Activated naive CD4-positive, alpha-beta T cell treated with anti-CD3 and anti-CD28 coated beads, Interleukin-2, amount 50 U/mL, for 24 hours (primary cell): ENCODE measurements around the gene PURA.
"Not testable (repeated sequence)": the region's sequence is repeated elsewhere in the genome, so short reads cannot be mapped to it uniquely, and the experiment has no call there.

ENCODE experiments used
- H3K27ac Mint-ChIP-seq: one replicate; pipeline ENCODE4 v1.8.0; 2021; ENCODE audit warnings: mild to moderate bottlenecking, mixed read lengths
- H3K27me3 Mint-ChIP-seq: one replicate; pipeline ENCODE4 v1.8.0; 2021; ENCODE audit warnings: mixed read lengths
- H3K36me3 Mint-ChIP-seq: one replicate; pipeline ENCODE4 v1.8.0; 2021; ENCODE audit warnings: mixed read lengths
- H3K4me1 Mint-ChIP-seq: one replicate; pipeline ENCODE4 v1.8.0; 2021; ENCODE audit warnings: mixed read lengths
- H3K4me3 Mint-ChIP-seq: one replicate; pipeline ENCODE4 v1.8.0; 2021; ENCODE audit warnings: mild to moderate bottlenecking, mixed read lengths
- H3K9me3 Mint-ChIP-seq: one replicate; pipeline ENCODE4 v1.8.0; 2021; ENCODE audit warnings: mixed read lengths

The PURA gene

DNA sequence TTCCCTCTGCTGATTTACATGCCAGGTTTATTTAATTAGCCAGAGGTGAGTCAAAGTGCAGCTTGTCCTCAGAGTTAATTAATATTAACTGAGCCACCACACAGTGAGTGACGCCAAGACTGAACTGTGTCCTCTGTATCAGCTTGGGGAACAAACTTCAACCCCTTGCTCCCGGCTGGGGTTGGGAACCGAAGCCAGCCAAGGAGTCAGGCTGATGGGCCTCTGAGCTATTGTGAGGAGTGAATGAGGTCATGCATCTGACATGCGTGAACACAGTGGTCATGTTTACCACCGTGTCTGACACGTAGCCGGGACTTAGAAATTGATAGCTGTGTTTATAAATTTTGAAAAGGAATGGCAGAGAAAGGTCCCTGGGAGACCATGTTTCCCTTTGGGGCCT, 28.9 kb downstream of the PURA start:
- H3K4me3 Mint-ChIP-seq = no peak overlapping the region
- peaks cover 21% of the 10 kb centered on the region for H3K4me1 Mint-ChIP-seq
- no peak overlapping the region for H3K27ac Mint-ChIP-seq
- peaks cover 16% of the 10 kb centered on the region for H3K27me3 Mint-ChIP-seq
- H3K9me3 Mint-ChIP-seq = no peaks in the 10 kb centered on the region
- H3K36me3 Mint-ChIP-seq = no peaks in the 10 kb centered on the region

DNA sequence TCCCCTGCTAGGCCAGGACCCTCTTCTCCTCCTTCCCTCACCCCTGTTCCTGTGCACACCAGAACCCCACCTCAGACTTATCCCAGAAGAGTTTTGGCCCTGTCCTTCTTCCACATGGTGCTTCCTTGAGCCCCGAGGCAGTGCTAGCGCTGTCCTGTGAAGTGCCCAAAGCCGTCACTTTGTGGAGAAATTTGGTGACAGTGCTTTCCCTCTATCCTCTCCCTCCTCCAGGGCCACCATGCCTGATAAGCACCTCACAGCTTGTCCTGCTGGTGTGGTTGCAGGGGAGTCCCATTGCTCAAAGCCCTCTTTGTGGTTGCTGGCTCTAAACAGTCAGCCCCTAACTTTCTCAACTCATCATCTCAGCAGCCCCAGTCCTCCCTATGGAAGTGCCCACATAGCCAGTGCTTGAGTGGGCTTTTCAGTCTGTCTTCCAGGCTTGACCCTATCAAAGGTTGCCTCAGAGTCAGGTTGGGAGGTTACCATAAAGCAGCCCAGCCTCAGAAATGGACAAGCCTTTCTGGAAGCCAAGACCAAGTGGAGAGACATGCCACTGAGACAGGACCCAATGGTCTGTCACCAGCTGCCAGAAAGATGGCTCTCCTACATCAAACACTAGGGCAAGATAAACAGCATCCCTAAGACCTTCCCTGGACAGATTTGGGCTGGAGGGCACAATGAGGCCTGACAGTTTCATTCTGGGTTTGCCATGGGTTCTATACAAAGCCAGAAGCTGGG, 29.8 kb downstream of the PURA start:
- H3K4me1 Mint-ChIP-seq = peaks cover 21% of the 10 kb centered on the region

GRCh38 chr5:140145256-140145655, 31.3 kb downstream of the PURA start:
- H3K4me1 Mint-ChIP-seq = peaks cover 21% of the 10 kb centered on the region
- peaks cover 16% of the 10 kb centered on the region for H3K27me3 Mint-ChIP-seq
- no peak overlapping the region for H3K27ac Mint-ChIP-seq
- H3K36me3 Mint-ChIP-seq = no peaks in the 10 kb centered on the region
- H3K9me3 Mint-ChIP-seq = no peaks in the 10 kb centered on the region
- peak overlapping the region; percentile 71 for H3K4me3 Mint-ChIP-seq

More for the DNA sequence above, 29.8 kb downstream of the PURA start:
- no peak overlapping the region for H3K27ac Mint-ChIP-seq
- H3K27me3 Mint-ChIP-seq = peaks cover 16% of the 10 kb centered on the region
- H3K36me3 Mint-ChIP-seq = no peaks in the 10 kb centered on the region
- no peak overlapping the region for H3K4me3 Mint-ChIP-seq
- H3K9me3 Mint-ChIP-seq = no peaks in the 10 kb centered on the region

GRCh38 chr5:140145818-140146522, 32.1 kb downstream of the PURA start:
- H3K36me3 Mint-ChIP-seq = no peaks in the 10 kb centered on the region
- no peak overlapping the region for H3K27ac Mint-ChIP-seq
- peaks cover 16% of the 10 kb centered on the region for H3K27me3 Mint-ChIP-seq
- H3K4me1 Mint-ChIP-seq = peaks cover 21% of the 10 kb centered on the region
- H3K9me3 Mint-ChIP-seq = no peaks in the 10 kb centered on the region
- peak overlapping the region; percentile 71 for H3K4me3 Mint-ChIP-seq

DNA sequence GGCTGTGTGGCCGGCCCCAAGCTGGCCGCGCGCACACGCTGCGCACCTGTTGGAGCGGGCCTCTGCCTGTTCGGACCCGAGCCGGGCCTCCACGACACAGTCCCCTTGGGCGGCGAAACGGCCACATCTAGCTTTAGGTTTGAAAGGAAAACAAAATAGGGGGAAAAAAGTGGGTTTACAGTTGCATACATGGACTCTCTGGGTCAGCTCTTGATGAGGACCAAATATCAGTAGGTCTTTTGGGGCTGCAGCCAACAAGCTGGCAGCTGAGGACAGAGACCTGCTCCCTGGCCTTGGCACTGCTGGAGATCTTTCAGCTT, 32.6 kb downstream of the PURA start:
- peak overlapping the region; percentile 23 for H3K4me3 Mint-ChIP-seq
- no peaks in the 10 kb centered on the region for H3K9me3 Mint-ChIP-seq
- H3K4me1 Mint-ChIP-seq = peaks cover 21% of the 10 kb centered on the region
- peaks cover 16% of the 10 kb centered on the region for H3K27me3 Mint-ChIP-seq
- H3K27ac Mint-ChIP-seq = no peak overlapping the region
- no peaks in the 10 kb centered on the region for H3K36me3 Mint-ChIP-seq

- Mint-ChIP-seq H3K27me3 (peaks cover 16% of the 10 kb centered on the region), H3K9me3 (no peaks in the 10 kb centered on the region), H3K4me3 (no peak overlapping the region), H3K4me1 (peaks cover 21% of the 10 kb centered on the region), H3K36me3 (no peaks in the 10 kb centered on the region), H3K27ac (no peak overlapping the region)
These were observed 33.6 kb downstream of the PURA start for GRCh38 chr5:140147460-140147859.

- Mint-ChIP-seq H3K9me3 (no peaks in the 10 kb centered on the region), H3K4me3 (no peak overlapping the region), H3K27ac (no peak overlapping the region), H3K27me3 (peaks cover 16% of the 10 kb centered on the region), H3K36me3 (no peaks in the 10 kb centered on the region), H3K4me1 (peaks cover 21% of the 10 kb centered on the region)
These were observed 34.6 kb downstream of the PURA start for GRCh38 chr5:140148508-140148907.

DNA sequence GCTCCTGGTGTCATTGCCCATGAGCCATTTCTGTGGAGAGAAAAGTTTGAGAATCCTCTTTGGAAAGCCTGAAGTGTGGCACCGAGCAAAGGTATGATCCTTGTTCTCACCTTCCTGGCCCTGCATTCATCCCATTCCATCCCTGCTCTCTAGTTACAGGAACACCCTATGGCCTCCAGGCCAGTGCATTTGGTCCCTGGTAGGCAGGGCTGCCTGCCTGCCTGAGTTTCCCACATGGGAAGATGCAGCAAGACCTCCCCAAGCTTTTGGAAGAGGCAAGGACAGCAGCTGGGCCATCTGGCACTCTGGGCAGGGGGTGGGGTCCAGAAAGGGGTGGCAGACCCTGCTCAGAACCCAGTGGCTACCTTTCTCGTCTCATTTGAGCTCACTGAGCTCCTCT, 36.3 kb downstream of the PURA start:
- Mint-ChIP-seq H3K4me1 (peaks cover 7% of the 10 kb centered on the region), H3K27me3 (peaks cover 11% of the 10 kb centered on the region), H3K27ac (no peak overlapping the region), H3K9me3 (no peaks in the 10 kb centered on the region), H3K4me3 (no peak overlapping the region), H3K36me3 (no peaks in the 10 kb centered on the region)

- Mint-ChIP-seq H3K36me3 (no peaks in the 10 kb centered on the region), H3K4me1 (peaks cover 3% of the 10 kb centered on the region), H3K9me3 (no peaks in the 10 kb centered on the region), H3K27me3 (peaks cover 6% of the 10 kb centered on the region), H3K27ac (no peak overlapping the region), H3K4me3 (no peak overlapping the region)
These were observed 37.5 kb downstream of the PURA start for GRCh38 chr5:140151144-140152021.

GRCh38 chr5:140152022-140152999, 38.4 kb downstream of the PURA start:
- H3K27me3 Mint-ChIP-seq = no peaks in the 10 kb centered on the region
- H3K27ac Mint-ChIP-seq = no peak overlapping the region
- H3K9me3 Mint-ChIP-seq = no peaks in the 10 kb centered on the region
- no peaks in the 10 kb centered on the region for H3K36me3 Mint-ChIP-seq
- no peak overlapping the region for H3K4me3 Mint-ChIP-seq
- H3K4me1 Mint-ChIP-seq = peaks cover 4% of the 10 kb centered on the region

DNA sequence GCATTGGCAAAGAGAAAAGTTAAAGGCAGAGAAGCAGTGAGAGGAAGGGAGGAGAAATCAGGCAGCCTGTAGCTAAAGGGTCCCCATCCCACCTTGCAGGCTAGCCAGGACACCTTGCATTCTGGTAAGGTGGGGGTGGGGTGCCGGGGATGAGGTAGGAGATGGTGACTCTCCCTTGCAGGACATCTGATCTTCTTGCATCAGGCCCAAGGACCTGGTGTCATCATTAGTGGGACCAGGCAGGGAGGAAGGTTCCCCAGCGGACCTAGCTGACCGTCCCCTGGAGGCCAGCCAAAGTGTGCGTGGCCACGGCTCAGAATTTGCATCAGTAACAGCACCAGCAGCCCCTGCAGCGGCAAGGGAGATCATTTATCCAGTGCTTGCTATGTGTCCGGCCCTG, 39.3 kb downstream of the PURA start:
- no peaks in the 10 kb centered on the region for H3K36me3 Mint-ChIP-seq
- H3K4me3 Mint-ChIP-seq = no peak overlapping the region
- H3K4me1 Mint-ChIP-seq = peaks cover 4% of the 10 kb centered on the region
- no peak overlapping the region for H3K27ac Mint-ChIP-seq
- no peaks in the 10 kb centered on the region for H3K27me3 Mint-ChIP-seq
- no peaks in the 10 kb centered on the region for H3K9me3 Mint-ChIP-seq

GRCh38 chr5:140153905-140154304, 40.0 kb downstream of the PURA start:
- Mint-ChIP-seq H3K27me3 (no peaks in the 10 kb centered on the region), H3K36me3 (no peaks in the 10 kb centered on the region), H3K4me1 (peaks cover 4% of the 10 kb centered on the region), H3K9me3 (no peaks in the 10 kb centered on the region), H3K27ac (no peak overlapping the region), H3K4me3 (no peak overlapping the region)

DNA sequence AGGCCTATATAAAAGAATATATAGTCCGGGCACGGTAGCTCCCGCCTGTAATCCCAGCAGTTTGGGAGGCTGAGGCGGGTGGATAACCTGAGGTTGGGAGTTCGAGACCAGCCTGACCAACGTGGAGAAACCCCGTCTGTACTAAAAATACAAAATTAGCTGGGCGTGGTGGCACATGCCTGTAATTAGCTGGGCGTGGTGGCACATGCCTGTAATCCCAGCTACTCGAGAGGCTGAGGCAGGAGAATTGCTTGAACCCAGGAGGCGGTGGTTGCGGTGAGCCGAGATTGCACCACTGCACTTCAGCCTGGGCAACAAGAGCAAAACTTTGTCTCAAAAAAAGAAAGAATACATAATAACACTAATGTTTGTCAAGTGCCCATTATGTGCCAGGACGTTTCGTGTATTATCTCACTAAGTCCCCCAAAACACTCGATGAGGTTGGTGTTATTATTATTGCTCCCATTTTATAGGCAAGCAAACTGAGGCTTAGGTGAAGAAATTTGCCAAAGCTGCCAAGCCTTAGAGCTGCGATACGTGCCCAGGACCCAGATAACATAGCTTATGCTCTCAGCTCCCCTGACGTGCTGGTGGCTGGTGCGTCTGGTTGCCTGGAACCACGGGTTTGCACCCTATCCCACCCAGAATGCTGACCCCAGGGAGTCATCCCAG, 40.9 kb downstream of the PURA start:
- not testable (repeated sequence) for H3K4me3 Mint-ChIP-seq, H3K27me3 Mint-ChIP-seq, H3K4me1 Mint-ChIP-seq, H3K27ac Mint-ChIP-seq, H3K36me3 Mint-ChIP-seq, H3K9me3 Mint-ChIP-seq

DNA sequence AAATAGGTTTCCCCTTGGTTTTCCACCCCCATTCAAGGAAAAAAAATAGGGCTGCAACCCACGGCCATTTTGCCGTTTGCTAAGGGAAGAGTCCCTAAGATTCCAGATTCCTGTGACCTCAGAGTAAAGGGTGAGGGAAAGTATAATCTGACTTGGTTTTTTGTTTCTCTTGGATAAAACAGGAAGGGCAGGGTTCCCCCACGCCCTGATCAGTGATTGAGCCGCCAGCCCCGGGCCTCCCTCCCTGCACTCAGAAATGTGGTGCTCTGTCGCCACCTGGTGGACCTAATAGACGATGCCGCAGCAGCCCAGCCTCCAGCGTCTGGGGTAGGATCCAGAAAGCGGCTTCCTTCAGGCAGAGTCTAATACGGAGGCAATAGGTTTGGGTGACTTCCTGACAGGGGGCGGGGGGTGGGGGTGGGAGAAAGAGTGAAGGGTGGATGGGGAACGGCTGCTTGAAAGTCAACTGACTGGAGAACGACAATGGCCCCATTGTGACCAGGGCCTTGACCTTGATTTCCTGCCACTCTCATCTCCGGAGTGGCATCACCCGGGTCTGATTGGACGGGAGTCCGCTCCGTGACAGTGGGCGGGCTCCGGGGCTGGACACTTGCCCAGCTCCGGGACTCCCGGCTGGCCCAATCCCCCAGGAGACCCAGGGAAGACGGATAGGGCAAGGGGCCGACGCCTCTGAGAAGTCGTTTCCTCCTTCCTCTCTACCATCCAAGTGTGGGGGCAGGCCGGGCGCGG, 43.3 kb downstream of the PURA start:
- no peaks in the 10 kb centered on the region for H3K36me3 Mint-ChIP-seq
- no peaks in the 10 kb centered on the region for H3K27me3 Mint-ChIP-seq
- H3K4me1 Mint-ChIP-seq = peaks cover 4% of the 10 kb centered on the region
- H3K4me3 Mint-ChIP-seq = peak overlapping the region; percentile 47
- H3K9me3 Mint-ChIP-seq = no peaks in the 10 kb centered on the region
- no peak overlapping the region for H3K27ac Mint-ChIP-seq
